H1 (cell line): ENCODE data around the gene NCAPG2. TPM values are rescaled to one million over a fixed set of nuclear protein-coding genes. Genes with fewer than 3 reads are reported as not detected.

Experiments
- CTCF ChIA-PET: fragments of 300-600 bp; sonication (Branson Sonifier 250); formaldehyde crosslinking; loops from one replicate; lab custom pipeline; 2021; ENCODE audit not compliant: partially characterized antibody; lab: Charles Lee
- POLR2A ChIA-PET: fragments of 300-600 bp; sonication (Branson Sonifier 250); formaldehyde crosslinking; loops from one replicate; lab custom pipeline; 2021; ENCODE audit warnings: inconsistent platforms; ENCODE audit not compliant: partially characterized antibody; lab: Charles Lee
- DNase-seq, 2 experiments: peaks; one replicate each; pipeline versions ENCODE4 v3.0.0 to v3.0.0-alpha.2; 2010 to 2022; ENCODE audit warnings: low spot score in 2 of 2, low read depth in 1 of 2, mixed read lengths in 1 of 2
- FAIRE-seq: peaks from 2 replicates; lab custom pipeline; 2011; peaks lifted over from hg19 to GRCh38; lab: Jason Lieb, UNC
- H2AFZ ChIP-seq: 2 replicates; pipeline ENCODE4 v1.8.1; 2012; ENCODE audit warnings: low read length, inconsistent platforms
- H2AK5ac ChIP-seq: 2 replicates; pipeline ENCODE4 v1.6.1; 2013; ENCODE audit warnings: low read depth, low read length
- H2BK120ac ChIP-seq: replicated peaks from 2 replicates; pipeline ENCODE3; 2013; ENCODE audit warnings: low read depth, low read length, inconsistent platforms
- H2BK12ac ChIP-seq: 2 replicates; pipeline ENCODE4 v1.6.1; 2013; ENCODE audit warnings: low read depth, low read length
- H2BK15ac ChIP-seq: 2 replicates; pipeline ENCODE4 v1.6.1; 2013; ENCODE audit warnings: low read length
- H2BK20ac ChIP-seq: 2 replicates; pipeline ENCODE4 v1.6.1; 2013; ENCODE audit warnings: low read length
- H2BK5ac ChIP-seq: 2 replicates; pipeline ENCODE4 v1.6.1; 2013; ENCODE audit warnings: low read depth, low read length
- H3K14ac ChIP-seq: 2 replicates; pipeline ENCODE4 v1.6.1; 2013; ENCODE audit warnings: inconsistent platforms; ENCODE audit not compliant: insufficient read length
- H3K18ac ChIP-seq: 2 replicates; pipeline ENCODE4 v1.6.1; 2013; ENCODE audit warnings: low read length; ENCODE audit errors: extremely low read depth
- H3K23ac ChIP-seq: 2 replicates; pipeline ENCODE4 v1.6.1; 2013; ENCODE audit warnings: inconsistent platforms; ENCODE audit not compliant: insufficient read length
- H3K23me2 ChIP-seq: 2 replicates; pipeline ENCODE4 v1.6.1; 2013; ENCODE audit warnings: low read depth, low read length
- H3K27ac ChIP-seq: 2 replicates; pipeline ENCODE4 v1.6.1; 2011; ENCODE audit warnings: low read depth, low read length, inconsistent platforms
- H3K27me3 ChIP-seq, 4 experiments: replicated peaks in 1 of 4; 1 replicate in 1 of 4; 2 replicates in 3 of 4; pipeline versions ENCODE4 v1.6.1 to v1.8.1; 2011 to 2013; ENCODE audit warnings: low read length in 3 of 4, mild to moderate bottlenecking in 3 of 4, inconsistent platforms in 2 of 4, mixed read lengths in 2 of 4, moderate library complexity in 1 of 4; ENCODE audit not compliant: control insufficient read depth in 3 of 4, insufficient read depth in 3 of 4; ENCODE audit errors: extremely low read depth in 1 of 4
- H3K36me3 ChIP-seq, 4 experiments: 2 replicates each; pipeline versions ENCODE4 v1.6.1 to v1.8.1; 2011 to 2013; ENCODE audit warnings: mild to moderate bottlenecking in 4 of 4, low read length in 3 of 4, moderate library complexity in 2 of 4, control low read depth in 1 of 4, inconsistent platforms in 1 of 4; ENCODE audit not compliant: insufficient read depth in 4 of 4, control insufficient read depth in 2 of 4
- H3K4ac ChIP-seq: replicated peaks from 2 replicates; pipeline ENCODE3; 2013; ENCODE audit warnings: low read length, low read depth, mixed read lengths, inconsistent platforms; ENCODE audit not compliant: insufficient read length
- H3K4me1 ChIP-seq, 4 experiments: replicated peaks in 1 of 4; 1 replicate in 1 of 4; 2 replicates in 3 of 4; pipeline versions ENCODE4 v1.6.1 to v1.8.1; 2011 to 2013; ENCODE audit warnings: low read length in 3 of 4, inconsistent platforms in 2 of 4, mixed read lengths in 1 of 4; ENCODE audit not compliant: insufficient read depth in 4 of 4, control insufficient read depth in 3 of 4
- H3K4me2 ChIP-seq, 2 experiments: 2 replicates each; pipeline versions ENCODE4 v1.6.1 to v1.8.1; 2011 to 2013; ENCODE audit warnings: low read depth in 2 of 2, low read length in 2 of 2, control low read depth in 1 of 2, inconsistent platforms in 1 of 2, mild to moderate bottlenecking in 1 of 2; ENCODE audit not compliant: insufficient read depth in 1 of 2
- H3K4me3 ChIP-seq, 4 experiments: fragments of 200-600, 300-600 bp in 1 of 4; sonication (generic), shearing (Covaris generic), sonication (Bioruptor Twin) in 1 of 4; 2 replicates each; pipeline versions ENCODE4 v1.5.1 to v1.8.1; 2011 to 2016; ENCODE audit warnings: low read length in 4 of 4, low read depth in 3 of 4, control low read depth in 2 of 4, inconsistent platforms in 2 of 4, mild to moderate bottlenecking in 2 of 4, mixed read lengths in 1 of 4, moderate library complexity in 1 of 4; ENCODE audit not compliant: insufficient read depth in 2 of 4; ENCODE audit errors: extremely low read depth in 1 of 4
- H3K56ac ChIP-seq: replicated peaks from 2 replicates; pipeline ENCODE3; 2013; ENCODE audit warnings: low read depth, mild to moderate bottlenecking, mixed read lengths, low read length, inconsistent platforms; ENCODE audit not compliant: insufficient read length
- H3K79me1 ChIP-seq: 2 replicates; pipeline ENCODE4 v1.6.1; 2013; ENCODE audit warnings: low read depth, low read length, control low read depth
- H3K79me2 ChIP-seq, 2 experiments: 2 replicates each; pipeline versions ENCODE4 v1.6.1 to v1.8.1; 2012 to 2013; ENCODE audit warnings: low read length in 2 of 2, mild to moderate bottlenecking in 2 of 2, inconsistent platforms in 1 of 2; ENCODE audit not compliant: insufficient read depth in 2 of 2, control insufficient read depth in 1 of 2
- H3K9ac ChIP-seq, 4 experiments: replicated peaks in 1 of 4; 1 replicate in 1 of 4; 2 replicates in 3 of 4; pipeline versions ENCODE4 v1.6.1 to v1.8.1; 2011 to 2013; ENCODE audit warnings: low read depth in 3 of 4, low read length in 3 of 4, control low read depth in 2 of 4, mild to moderate bottlenecking in 2 of 4, moderate library complexity in 2 of 4, inconsistent platforms in 1 of 4; ENCODE audit errors: extremely low read depth in 1 of 4
- H3K9me3 ChIP-seq, 2 experiments: 2 replicates each; pipeline versions ENCODE4 v1.6.1 to v1.8.1; 2012 to 2013; ENCODE audit warnings: mild to moderate bottlenecking in 2 of 2, moderate library complexity in 2 of 2, control low read depth in 1 of 2, inconsistent platforms in 1 of 2, low read depth in 1 of 2, low read length in 1 of 2, mixed read lengths in 1 of 2; ENCODE audit not compliant: insufficient read depth in 2 of 2
- H4K20me1 ChIP-seq, 2 experiments: replicated peaks in 1 of 2; 2 replicates each; pipeline versions ENCODE3 to v1.8.1; 2011 to 2013; ENCODE audit warnings: inconsistent platforms in 2 of 2, low read length in 2 of 2, mild to moderate bottlenecking in 1 of 2; ENCODE audit not compliant: insufficient read depth in 2 of 2, control insufficient read depth in 1 of 2
- H4K5ac ChIP-seq: 2 replicates; pipeline ENCODE4 v1.6.1; 2013; ENCODE audit warnings: low read length, low read depth, mixed read lengths, inconsistent platforms; ENCODE audit not compliant: insufficient read length
- H4K8ac ChIP-seq: 2 replicates; pipeline ENCODE4 v1.8.0; 2013; ENCODE audit warnings: mild to moderate bottlenecking, moderate library complexity, low read length, inconsistent platforms; ENCODE audit not compliant: insufficient read depth; ENCODE audit errors: extremely low read depth
- H4K91ac ChIP-seq: replicated peaks from 2 replicates; pipeline ENCODE3; 2013; ENCODE audit warnings: low read length, mixed read lengths, inconsistent platforms; ENCODE audit not compliant: insufficient read length
- HDAC2 ChIP-seq, 2 experiments: fragments of 300-600 bp in 1 of 2; sonication (generic) in 1 of 2; IDR thresholded peaks; 2 replicates each; pipeline ENCODE4 v1.6.1; 2011 to 2012; ENCODE audit warnings: low read depth in 2 of 2, low read length in 2 of 2, mild to moderate bottlenecking in 2 of 2, moderate library complexity in 2 of 2, borderline replicate concordance in 1 of 2, inconsistent platforms in 1 of 2
- POLR2AphosphoS5 ChIP-seq: IDR thresholded peaks from 2 replicates; pipeline ENCODE4 v1.6.1; 2011; ENCODE audit warnings: low read depth, low read length
- RAD21 ChIP-seq, 2 experiments: IDR thresholded peaks in 1 of 2; conservative IDR thresholded peaks in 1 of 2; 2 replicates each; pipeline ENCODE4 v1.6.1; 2011; ENCODE audit warnings: low read depth in 2 of 2, low read length in 2 of 2, improper control_type of control experiment in 1 of 2, inconsistent platforms in 1 of 2, mild to moderate bottlenecking in 1 of 2, moderate library complexity in 1 of 2
- SAP30 ChIP-seq: fragments of 300-600 bp; sonication (generic); IDR thresholded peaks from 2 replicates; pipeline ENCODE4 v1.7.1; 2012; ENCODE audit warnings: low read length, moderate library complexity, mild to moderate bottlenecking, inconsistent platforms; ENCODE audit not compliant: insufficient read depth, insufficient replicate concordance
- TEAD4 ChIP-seq: IDR thresholded peaks from 2 replicates; pipeline ENCODE4 v1.6.1; 2012; ENCODE audit warnings: low read depth, low read length, inconsistent platforms, mixed read lengths
- WGBS, 2 experiments: shearing (Covaris generic) in 1 of 2; methylation state at CpG; one replicate each; pipeline versions ENCODE4 v1.1.6 to v1.1.7; 2013 to 2015; ENCODE audit warnings: low lambda C conversion rate in 2 of 2, mixed read lengths in 2 of 2, inconsistent platforms in 1 of 2, low coverage in 1 of 2, missing lambda C conversion rate in 1 of 2; ENCODE audit not compliant: insufficient replicate concordance in 2 of 2, insufficient coverage in 1 of 2, insufficient read length in 1 of 2; ENCODE audit errors: extremely low coverage in 1 of 2, missing lambda C conversion rate in 1 of 2; 5-methylcytosine and 5-hydroxymethylcytosine counted together
- polyA plus RNA-seq, 7 experiments: library from polyadenylated mRNA; depleted of rRNA in 3 of 7; stranded (reverse) in 5 of 7; unstranded in 2 of 7; fragments of >200 nt in 5 of 7; fragments of 200-250 nt in 2 of 7; gene quantifications; 1 replicate in 5 of 7; 2 replicates in 1 of 7; 4 replicates in 1 of 7; pipeline versions ENCODE4 v1.2.1 to v1.2.3, GENCODE V29; 2011 to 2013; ENCODE audit warnings: missing spikeins in 2 of 7, mixed read lengths in 2 of 7
- total RNA-seq: library from RNA; stranded (reverse); fragmentation: NEBNext Ultra II Directional; extraction: Animal tissue kit (Norgen Biotek cat#: 25700); gene quantifications from 2 replicates; pipeline ENCODE4 v1.2.1, GENCODE V29; 2021
- TF ChIP-seq, protein P1 (sequence below), 3 experiments: IDR thresholded peaks; 1 replicate in 2 of 3; 2 replicates in 1 of 3; pipeline versions ENCODE4 v1.5.1 to v1.6.1; 2011; ENCODE audit warnings: low read length in 3 of 3, mild to moderate bottlenecking in 3 of 3, inconsistent platforms in 2 of 3, low read depth in 1 of 3, moderate library complexity in 1 of 3; ENCODE audit not compliant: insufficient read depth in 1 of 3; ENCODE audit errors: control extremely low read depth in 1 of 3
- TF ChIP-seq, protein P2 (sequence below): IDR thresholded peaks from 2 replicates; pipeline ENCODE4 v1.6.1; 2012; ENCODE audit warnings: low read length, inconsistent platforms

NCAPG2 gene
- total and polyA plus RNA-seq, 2 of the 8 experiments (the other 6 are each of a cell fraction or from before 2014, with no cell fraction given): 49.9 to 119 TPM

DNA sequence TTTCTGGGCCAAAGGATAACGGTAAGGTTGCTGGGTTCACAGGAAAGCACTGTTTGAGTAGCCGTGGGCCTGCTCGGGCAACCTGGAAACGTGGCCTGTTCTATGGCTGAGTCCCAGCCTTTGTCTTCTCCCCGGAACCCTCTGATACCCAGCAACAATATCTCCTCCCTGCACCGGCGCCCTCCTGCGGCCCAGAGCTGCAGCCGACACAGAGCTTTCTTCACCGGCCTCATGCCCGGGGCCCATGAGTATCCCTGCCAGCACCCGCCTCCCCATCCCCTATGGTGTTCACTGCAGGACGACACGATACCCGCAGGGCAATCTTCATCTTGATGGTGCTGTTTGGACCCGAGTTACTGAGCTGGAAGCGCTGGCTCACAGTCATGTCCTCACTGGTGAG is 38.6 kb upstream of the NCAPG2 start:
- H3K56ac ChIP-seq: no peak overlapping the region
- no peak overlapping the region for H3K18ac ChIP-seq
- no peaks in the 10 kb centered on the region for H3K27me3 ChIP-seq
- H2BK5ac ChIP-seq: no peak overlapping the region
- 85% methylated on average over 17 of the region's 17 CpGs; no CpG with 5 or more reads in 1 of the 2 experiments for WGBS, 2 experiments
- H3K79me2 ChIP-seq: no peaks in the 10 kb centered on the region
- CTCF ChIA-PET: interaction anchor here (0.6 to 3.7 kb wide), 9 partner anchors 10 to 84 kb away, joined by 3 to 29 read pairs (median 4); no protein-coding TSS in a partner anchor
- POLR2A ChIA-PET: no interaction called here
- H3K36me3 ChIP-seq: peaks cover 10 to 48% (median 26%) of the 10 kb centered on the region in 4 experiments
- TF ChIP-seq TEAD4: no peak
- peak; percentile 49 to 59 for TF ChIP-seq RAD21 (IDR thresholded peaks at IDR 0.05 in 1 of 2, conservative IDR thresholded peaks at IDR 0.05 in 1 of 2; ENCODE audit: low read depth in 2 of 2, low read length in 2 of 2)
- no peak for TF ChIP-seq HDAC2 (IDR thresholded peaks at IDR 0.05; ENCODE audit: borderline replicate concordance in 1 of 2, low read depth in 2 of 2, low read length in 2 of 2)
- TF ChIP-seq SAP30: no peak
- TF ChIP-seq POLR2AphosphoS5: no peak
- TF ChIP-seq, protein P1, sequence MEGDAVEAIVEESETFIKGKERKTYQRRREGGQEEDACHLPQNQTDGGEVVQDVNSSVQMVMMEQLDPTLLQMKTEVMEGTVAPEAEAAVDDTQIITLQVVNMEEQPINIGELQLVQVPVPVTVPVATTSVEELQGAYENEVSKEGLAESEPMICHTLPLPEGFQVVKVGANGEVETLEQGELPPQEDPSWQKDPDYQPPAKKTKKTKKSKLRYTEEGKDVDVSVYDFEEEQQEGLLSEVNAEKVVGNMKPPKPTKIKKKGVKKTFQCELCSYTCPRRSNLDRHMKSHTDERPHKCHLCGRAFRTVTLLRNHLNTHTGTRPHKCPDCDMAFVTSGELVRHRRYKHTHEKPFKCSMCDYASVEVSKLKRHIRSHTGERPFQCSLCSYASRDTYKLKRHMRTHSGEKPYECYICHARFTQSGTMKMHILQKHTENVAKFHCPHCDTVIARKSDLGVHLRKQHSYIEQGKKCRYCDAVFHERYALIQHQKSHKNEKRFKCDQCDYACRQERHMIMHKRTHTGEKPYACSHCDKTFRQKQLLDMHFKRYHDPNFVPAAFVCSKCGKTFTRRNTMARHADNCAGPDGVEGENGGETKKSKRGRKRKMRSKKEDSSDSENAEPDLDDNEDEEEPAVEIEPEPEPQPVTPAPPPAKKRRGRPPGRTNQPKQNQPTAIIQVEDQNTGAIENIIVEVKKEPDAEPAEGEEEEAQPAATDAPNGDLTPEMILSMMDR (IDR thresholded peaks at IDR 0.05; ENCODE audit: control extremely low read depth in 1 of 3, insufficient read depth in 1 of 3, low read depth in 1 of 3, low read length in 3 of 3): peak; percentile 44 to 58 (median 55)
- TF ChIP-seq, protein P2, sequence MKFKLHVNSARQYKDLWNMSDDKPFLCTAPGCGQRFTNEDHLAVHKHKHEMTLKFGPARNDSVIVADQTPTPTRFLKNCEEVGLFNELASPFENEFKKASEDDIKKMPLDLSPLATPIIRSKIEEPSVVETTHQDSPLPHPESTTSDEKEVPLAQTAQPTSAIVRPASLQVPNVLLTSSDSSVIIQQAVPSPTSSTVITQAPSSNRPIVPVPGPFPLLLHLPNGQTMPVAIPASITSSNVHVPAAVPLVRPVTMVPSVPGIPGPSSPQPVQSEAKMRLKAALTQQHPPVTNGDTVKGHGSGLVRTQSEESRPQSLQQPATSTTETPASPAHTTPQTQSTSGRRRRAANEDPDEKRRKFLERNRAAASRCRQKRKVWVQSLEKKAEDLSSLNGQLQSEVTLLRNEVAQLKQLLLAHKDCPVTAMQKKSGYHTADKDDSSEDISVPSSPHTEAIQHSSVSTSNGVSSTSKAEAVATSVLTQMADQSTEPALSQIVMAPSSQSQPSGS: no peak
- TF ChIP-seq, all 59 proteins: peak for 2
- DNase-seq (peak in 1 of 2 experiments; percentile 71), FAIRE-seq (no peak)
- H2BK12ac ChIP-seq: no peak overlapping the region
- no peaks in the 10 kb centered on the region for H3K79me1 ChIP-seq
- no peak overlapping the region for H2AK5ac ChIP-seq
- H4K91ac ChIP-seq: no peak overlapping the region
- no peaks in the 10 kb centered on the region for H3K4me1 ChIP-seq
- H2BK15ac ChIP-seq: no peak overlapping the region
- H3K14ac ChIP-seq: no peak overlapping the region
- no peak overlapping the region for H3K4me2 ChIP-seq
- no peaks in the 10 kb centered on the region for H3K9me3 ChIP-seq
- H3K23ac ChIP-seq: no peak overlapping the region
- no peak overlapping the region for H3K27ac ChIP-seq
- H2BK120ac ChIP-seq: no peak overlapping the region
- H3K4ac ChIP-seq: no peak overlapping the region
- H3K9ac ChIP-seq: no peak overlapping the region
- peaks cover 2% of the 10 kb centered on the region in 2 experiments for H4K20me1 ChIP-seq
- no peak overlapping the region for H2BK20ac ChIP-seq
- no peaks in the 10 kb centered on the region; the same call in 1 of the 2 replicates for H3K23me2 ChIP-seq
- H3K4me3 ChIP-seq: no peak overlapping the region
- no peak overlapping the region for H2AFZ ChIP-seq
- no peak overlapping the region for H4K5ac ChIP-seq
- no peak overlapping the region for H4K8ac ChIP-seq
